GM18508 (cell line): Measurements from ENCODE around the gene GJC2.
"Not testable (repeated sequence)": the region's sequence is repeated elsewhere in the genome, so short reads cannot be mapped to it uniquely, and the experiment has no call there.

Experiments used
- ATAC-seq: cut with Tn5 transposase; IDR thresholded peaks from one replicate; pipeline ENCODE4 v1.9.1; 2021; ENCODE audit warnings: moderate number of reproducible peaks; ENCODE audit not compliant: insufficient read depth, unreplicated experiment

Gene GJC2

DNA sequence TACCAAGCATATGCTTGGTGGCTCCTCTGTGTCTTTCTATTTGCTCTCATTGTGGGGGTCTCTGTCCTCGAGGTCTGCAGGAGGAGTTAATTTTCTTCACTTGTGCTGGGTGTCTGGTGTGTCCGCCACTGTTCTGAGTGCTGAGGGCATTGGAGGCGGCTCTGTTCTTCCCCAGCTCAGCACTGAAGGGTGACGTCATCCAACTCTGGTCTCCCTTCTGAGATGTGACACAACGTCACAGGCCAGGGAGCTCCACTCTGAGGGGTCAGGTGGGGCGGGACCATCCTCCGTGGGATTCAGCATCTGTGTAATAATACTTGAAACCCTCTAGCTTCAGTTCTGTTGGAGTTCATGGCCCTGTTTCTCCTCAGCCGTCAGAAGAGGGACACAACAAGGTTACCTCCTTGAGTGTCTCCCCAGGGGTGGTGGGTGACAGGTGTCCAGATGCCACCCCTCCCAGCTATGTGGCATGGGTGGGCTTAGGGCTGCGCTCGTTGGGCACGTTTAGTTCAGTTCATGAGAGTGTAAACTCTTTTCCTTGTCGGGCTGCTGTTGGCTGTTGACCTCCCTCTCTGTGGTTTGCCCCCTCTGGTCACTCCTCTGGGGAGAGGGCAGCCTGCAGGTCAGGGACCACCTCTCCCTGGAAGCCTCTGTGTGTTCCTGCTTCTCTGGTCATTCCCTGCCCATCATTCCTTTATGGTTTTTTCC lies 19.0 kb downstream of the GJC2 start:
- ATAC-seq = no peak

- no peak for ATAC-seq
Measured at GRCh38 chr1:228169345-228169744, 19.6 kb downstream of the GJC2 start.

DNA sequence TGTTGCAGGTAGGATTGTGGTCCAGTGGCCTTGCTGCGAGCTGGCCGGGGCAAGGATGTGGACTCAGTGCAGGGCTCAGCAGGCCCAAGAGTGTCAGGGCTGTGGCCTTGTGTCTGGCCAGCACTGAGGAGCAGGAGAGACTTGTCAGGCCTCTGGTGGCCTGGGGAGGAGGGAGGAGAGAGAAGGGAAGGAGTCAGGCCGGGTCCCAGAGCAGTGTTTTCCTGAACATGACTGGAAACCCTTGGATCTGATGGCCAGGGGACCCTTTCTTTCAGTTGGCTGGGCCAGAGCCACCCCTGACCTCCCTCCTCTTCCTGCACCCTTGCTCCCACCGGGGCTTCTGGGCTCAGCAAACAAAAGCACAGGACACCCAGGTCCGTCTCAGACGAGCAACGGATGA lies 20.9 kb downstream of the GJC2 start:
- no peak for ATAC-seq

DNA sequence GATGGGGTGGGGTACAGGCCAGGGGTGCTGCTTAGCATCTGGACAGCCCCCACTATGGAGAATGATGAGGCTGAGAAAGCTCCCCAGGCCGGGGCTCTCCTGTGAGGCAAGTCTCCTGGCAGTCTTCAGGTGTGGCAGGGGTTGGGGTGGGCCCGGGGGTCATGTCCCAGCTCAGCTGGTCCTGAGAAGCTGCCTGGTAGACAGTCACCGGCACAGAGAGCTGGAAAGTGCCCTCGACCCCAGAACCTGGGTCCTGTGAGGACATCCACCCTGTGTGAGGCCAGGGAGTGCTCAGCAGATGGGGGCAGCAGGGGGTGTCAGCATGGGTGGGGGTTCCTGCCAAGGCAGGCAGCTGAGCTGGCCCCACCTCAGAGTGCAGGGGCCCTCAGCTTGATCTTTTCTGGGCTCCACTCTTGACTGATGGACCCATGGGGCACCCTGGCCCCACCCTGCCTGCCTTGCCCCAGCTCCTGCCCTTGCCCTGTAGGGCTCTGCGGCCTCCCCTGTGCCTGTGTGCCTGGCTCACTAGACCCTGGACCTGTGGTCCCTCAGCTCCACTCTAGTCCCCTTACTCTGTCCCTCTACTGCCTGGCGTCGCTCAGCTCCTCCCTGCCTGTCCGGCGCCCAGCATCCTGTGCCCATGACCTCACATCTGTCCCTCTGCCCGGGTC lies 21.6 kb downstream of the GJC2 start:
- ATAC-seq = no peak

DNA sequence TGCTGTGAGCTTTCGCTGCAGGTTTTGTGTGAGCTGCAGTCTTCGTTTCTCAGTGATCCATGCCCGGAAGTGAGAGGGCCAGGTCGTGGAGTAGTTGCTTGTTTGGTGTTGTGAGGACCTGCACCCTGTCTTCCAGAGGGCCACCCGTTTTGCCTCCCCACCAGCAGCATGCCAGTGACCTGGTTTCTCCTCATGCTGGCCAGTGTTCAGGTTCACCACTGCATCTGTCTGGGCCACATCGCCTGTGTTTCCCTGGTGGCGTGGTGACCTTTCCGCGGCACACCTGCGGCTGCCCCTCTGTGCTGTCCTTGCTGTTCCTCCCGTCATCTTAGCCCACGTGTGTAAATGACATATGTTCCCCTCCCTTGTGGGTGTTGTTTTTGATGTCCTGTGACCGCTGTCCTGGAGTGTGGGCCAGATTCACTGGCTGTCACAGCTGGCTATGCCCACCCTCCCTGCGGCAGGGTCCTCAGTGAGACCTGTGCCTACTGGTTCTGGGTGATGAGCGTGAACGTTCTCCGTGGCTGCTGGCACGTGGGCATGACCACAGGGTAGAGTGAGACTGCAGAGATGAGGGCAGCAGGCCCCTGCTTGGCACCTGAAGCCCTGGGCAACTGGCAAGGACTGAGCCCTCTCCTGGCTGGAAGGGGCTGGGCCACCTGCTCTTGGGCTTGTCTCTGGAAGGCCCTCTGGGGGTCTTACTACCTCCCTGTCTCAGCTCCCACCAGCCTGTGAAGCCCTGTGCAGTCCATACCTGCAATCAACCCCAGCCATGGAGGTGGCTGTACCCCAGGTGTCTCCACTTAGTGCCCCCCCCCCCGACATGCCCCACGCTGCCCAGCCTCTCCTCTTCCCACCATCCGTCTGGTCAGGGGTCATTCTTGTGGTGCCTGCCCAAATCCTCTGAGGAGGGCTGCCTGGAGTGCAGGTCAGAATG lies 23.1 kb downstream of the GJC2 start:
- ATAC-seq = no peak

DNA sequence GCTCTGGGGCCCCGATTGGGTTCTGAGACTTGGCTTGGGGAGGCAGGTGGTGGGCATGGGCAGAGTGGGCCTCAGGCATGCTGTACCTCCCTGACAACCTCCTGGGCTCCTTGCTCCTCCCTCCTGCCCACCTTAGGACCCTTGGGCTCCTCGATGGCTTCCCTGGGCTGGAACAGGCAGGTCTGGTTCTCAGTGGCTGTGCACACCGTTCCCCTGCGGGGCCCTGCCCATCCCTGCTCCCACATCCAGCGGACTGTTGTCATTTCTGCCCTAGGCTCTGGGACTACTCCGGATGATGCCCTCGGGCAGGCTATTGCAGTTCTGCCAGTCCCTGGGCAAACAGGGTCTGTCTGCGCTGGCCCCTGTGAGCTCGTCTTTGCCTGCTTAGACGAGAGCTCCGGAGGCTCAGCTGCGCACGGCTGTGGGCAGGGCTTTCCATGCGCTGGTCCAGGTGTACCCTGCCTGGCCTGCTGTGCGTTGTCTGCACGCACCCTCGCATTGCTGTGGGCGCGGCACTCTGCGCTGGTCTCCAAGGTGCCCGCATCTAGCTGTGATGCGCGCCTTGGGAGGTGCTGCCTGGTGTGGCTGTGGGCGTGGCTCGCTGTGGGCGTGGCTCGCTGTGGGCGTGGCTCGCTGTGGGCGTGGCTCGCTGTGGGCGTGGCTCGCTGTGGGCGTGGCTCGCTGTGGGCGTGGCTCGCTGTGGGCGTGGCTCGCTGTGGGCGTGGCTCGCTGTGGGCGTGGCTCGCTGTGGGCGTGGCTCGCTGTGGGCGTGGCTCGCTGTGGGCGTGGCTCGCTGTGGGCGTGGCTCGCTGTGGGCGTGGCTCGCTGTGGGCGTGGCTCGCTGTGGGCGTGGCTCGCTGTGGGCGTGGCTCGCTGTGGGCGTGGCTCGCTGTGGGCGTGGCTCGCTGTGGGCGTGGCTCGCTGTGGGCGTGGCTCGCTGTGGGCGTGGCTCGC lies 24.1 kb downstream of the GJC2 start:
- ATAC-seq = not testable (repeated sequence)

DNA sequence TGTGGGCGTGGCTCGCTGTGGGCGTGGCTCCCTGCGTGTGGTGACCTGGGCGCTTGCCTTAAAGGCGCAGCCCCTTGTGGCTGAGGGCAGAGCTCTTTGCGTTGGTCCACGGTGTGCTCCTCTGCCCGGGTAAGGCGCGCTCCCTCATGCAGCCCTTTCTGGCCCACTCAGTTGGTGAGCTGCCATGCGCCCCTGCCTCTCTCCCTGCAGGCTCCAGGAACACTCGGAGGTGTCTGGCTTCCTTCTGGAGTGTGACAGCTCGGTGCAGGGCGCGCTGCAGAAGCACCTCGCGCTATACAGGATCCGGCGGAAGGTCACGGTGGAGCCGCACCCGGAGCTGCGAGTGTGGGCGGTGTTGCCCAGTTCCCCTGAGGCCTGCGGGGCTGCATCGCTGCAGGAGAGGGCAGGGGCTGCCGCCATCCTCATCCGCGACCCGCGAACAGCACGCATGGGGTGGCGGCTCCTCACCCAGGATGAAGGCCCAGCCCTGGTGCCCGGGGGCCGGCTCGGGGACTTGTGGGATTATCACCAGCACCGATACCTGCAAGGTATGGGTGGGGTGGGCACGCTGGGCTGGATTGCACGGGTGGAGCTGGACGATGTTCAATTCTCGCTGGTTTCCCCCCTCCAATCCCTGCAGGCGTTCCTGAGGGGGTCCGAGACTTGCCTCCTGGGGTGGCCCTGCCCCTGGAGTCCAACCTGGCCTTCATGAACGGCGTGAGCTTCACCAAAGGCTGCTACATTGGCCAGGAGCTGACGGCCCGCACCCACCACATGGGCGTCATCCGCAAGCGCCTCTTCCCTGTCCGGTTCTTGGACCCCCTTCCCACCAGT lies 25.0 kb downstream of the GJC2 start:
- no peak for ATAC-seq

DNA sequence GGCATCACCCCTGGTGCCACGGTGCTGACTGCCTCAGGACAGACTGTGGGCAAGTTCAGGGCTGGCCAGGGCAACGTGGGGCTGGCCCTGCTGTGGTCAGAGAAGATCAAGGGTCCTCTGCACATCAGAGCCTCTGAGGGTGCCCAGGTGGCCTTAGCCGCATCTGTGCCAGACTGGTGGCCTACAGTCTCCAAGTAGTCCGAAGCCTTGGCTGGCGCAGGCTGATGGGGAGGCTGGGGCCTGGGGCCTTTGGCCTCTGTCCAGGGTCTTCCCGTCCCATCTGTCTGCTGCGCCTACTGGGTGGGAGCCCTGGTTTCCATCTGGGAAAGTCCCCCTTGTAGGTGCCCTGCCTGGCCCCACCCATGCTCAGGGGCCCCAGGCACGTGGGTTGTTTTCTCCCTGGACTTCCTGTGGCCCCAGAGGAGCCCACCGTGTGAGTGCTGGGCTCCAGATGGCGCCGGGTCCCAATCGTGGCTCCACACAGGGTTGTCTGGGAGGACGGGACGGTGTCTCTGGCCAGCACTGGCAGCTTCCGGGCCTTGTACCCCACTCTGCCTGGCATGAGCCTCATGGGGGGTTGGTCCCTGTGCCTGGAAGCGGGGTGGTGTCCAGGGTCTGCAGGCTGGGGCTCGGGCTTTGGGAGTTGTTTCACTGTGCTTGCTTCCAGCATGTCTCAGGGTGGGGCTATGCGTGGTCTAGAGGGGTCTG lies 25.7 kb downstream of the GJC2 start:
- ATAC-seq = no peak

DNA sequence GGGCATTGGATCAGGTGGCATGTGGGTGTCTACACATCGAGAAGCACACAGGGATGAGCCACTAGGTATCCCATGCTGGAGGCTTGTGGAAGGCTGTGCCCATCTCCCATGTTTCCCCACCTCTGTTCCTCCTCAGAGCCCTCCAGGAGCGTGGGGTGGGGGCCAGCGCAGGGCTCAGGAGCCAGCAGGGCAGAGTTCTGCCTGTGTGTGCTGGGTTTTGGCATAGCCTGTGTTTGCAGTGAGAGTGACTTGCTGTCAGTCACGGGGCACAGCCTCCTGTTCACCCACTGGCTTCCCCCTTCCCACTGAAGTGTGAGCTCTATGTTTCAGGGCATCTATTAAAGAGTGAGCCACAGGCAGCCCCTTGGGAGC lies 26.3 kb downstream of the GJC2 start:
- no peak for ATAC-seq

GRCh38 chr1:228176461-228177182 lies 26.9 kb downstream of the GJC2 start:
- no peak for ATAC-seq

- ATAC-seq = no peak
Measured at GRCh38 chr1:228177183-228177475, 27.4 kb downstream of the GJC2 start.

- ATAC-seq = no peak
Measured at GRCh38 chr1:228177721-228178710, 28.3 kb downstream of the GJC2 start.

GRCh38 chr1:228178737-228179684 lies 29.3 kb downstream of the GJC2 start:
- ATAC-seq = no peak

GRCh38 chr1:228180271-228180958 lies 30.7 kb downstream of the GJC2 start:
- ATAC-seq = no peak

GRCh38 chr1:228180959-228181644 lies 31.4 kb downstream of the GJC2 start:
- no peak for ATAC-seq
